HepG2 (cell line): ENCODE results near the gene CCDC158. TPM values are rescaled to one million over a fixed set of nuclear protein-coding genes. Genes with fewer than 3 reads are reported as not detected.

Experiments
- ATAC-seq: fragments of 200-7000 bp; cut with Tn5 transposase; 3 replicates; pipeline ENCODE4 v1.9.1; 2020; ENCODE audit warnings: mild to moderate bottlenecking, moderate library complexity
- BruUV-seq: library from RNA; stranded (reverse); fragments of 400-500 nt; replicated peaks from 2 replicates; lab custom pipeline; 2021; lab: Mats Ljungman, UMichigan
- CTCF ChIA-PET: fragments of 300-600 bp; formaldehyde crosslinking; extraction: SDS; loops from one replicate; lab custom pipeline; 2021; ENCODE audit warnings: low total read pairs, inconsistent platforms, low intra/inter-chr PET ratio; lab: Yijun Ruan, JAX
- POLR2A ChIA-PET: fragments of 350-600 bp; sonication (Branson Sonifier 250); formaldehyde crosslinking; loops from one replicate; lab custom pipeline; 2020; ENCODE audit warnings: antibody characterized with exemption, inconsistent platforms; lab: Yijun Ruan, JAX
- DNase-seq: peaks from one replicate; pipeline ENCODE4 v3.0.0-alpha.2; 2015; ENCODE audit warnings: low spot score
- FAIRE-seq: peaks from 3 replicates; lab custom pipeline; 2011; peaks lifted over from hg19 to GRCh38; lab: Jason Lieb, UNC
- H2AFZ ChIP-seq: one replicate; pipeline ENCODE4 v1.6.1; 2011; ENCODE audit warnings: low read length, inconsistent platforms
- H3K27ac ChIP-seq: fragments of 300-600 bp; 3 replicates; pipeline ENCODE4 v1.8.0; 2011; ENCODE audit warnings: mixed run types, mild to moderate bottlenecking, mixed read lengths, low read length, inconsistent platforms; ENCODE audit not compliant: insufficient read depth; ENCODE audit errors: extremely low read length
- H3K27me3 ChIP-seq, 2 experiments: fragments of 200-600 bp in 1 of 2; 2 replicates in 1 of 2; 3 replicates in 1 of 2; pipeline versions ENCODE4 v1.6.0 to v1.8.0; 2011; ENCODE audit warnings: low read length in 2 of 2, mild to moderate bottlenecking in 2 of 2, moderate library complexity in 2 of 2, inconsistent platforms in 1 of 2; ENCODE audit not compliant: insufficient read depth in 2 of 2, control insufficient read depth in 1 of 2
- H3K36me3 ChIP-seq, 2 experiments: fragments of 200-600 bp in 1 of 2; replicated peaks in 1 of 2; 2 replicates in 1 of 2; 3 replicates in 1 of 2; pipeline versions ENCODE4 v1.5.1 to v1.8.0; 2011; ENCODE audit warnings: low read length in 2 of 2, inconsistent platforms in 1 of 2; ENCODE audit not compliant: insufficient read depth in 2 of 2, control insufficient read depth in 1 of 2
- H3K4me1 ChIP-seq: 2 replicates; pipeline ENCODE4 v1.5.1; 2012; ENCODE audit warnings: low read length, inconsistent platforms; ENCODE audit not compliant: insufficient read depth
- H3K4me2 ChIP-seq: 2 replicates; pipeline ENCODE4 v1.6.0; 2011; ENCODE audit warnings: low read depth, low read length, inconsistent platforms
- H3K4me3 ChIP-seq, 3 experiments: fragments of 200-600 bp in 1 of 3; sonication (generic), shearing (Covaris generic) in 1 of 3; replicated peaks in 1 of 3; 2 replicates each; pipeline ENCODE4 v1.5.1; 2011 to 2016; ENCODE audit warnings: low read length in 3 of 3, inconsistent platforms in 2 of 3, low read depth in 2 of 3, mild to moderate bottlenecking in 2 of 3, control low read depth in 1 of 3, mixed read lengths in 1 of 3; ENCODE audit not compliant: insufficient read depth in 1 of 3
- H3K79me2 ChIP-seq: one replicate; pipeline ENCODE4 v1.6.1; 2011; ENCODE audit warnings: low read length, inconsistent platforms; ENCODE audit not compliant: insufficient read depth
- H3K9ac ChIP-seq: 2 replicates; pipeline ENCODE4 v1.6.0; 2011; ENCODE audit warnings: mild to moderate bottlenecking, low read depth, low read length, inconsistent platforms; ENCODE audit not compliant: insufficient read depth
- H3K9me3 ChIP-seq: 2 replicates; pipeline ENCODE4 v1.5.1; 2012; ENCODE audit warnings: mild to moderate bottlenecking, low read length
- H4K20me1 ChIP-seq: 2 replicates; pipeline ENCODE4 v1.6.0; 2011; ENCODE audit warnings: inconsistent platforms, mild to moderate bottlenecking, low read length, moderate library complexity; ENCODE audit not compliant: insufficient read depth
- IRX3 ChIP-seq: sonication (generic); formaldehyde crosslinking; IDR thresholded peaks from 2 replicates; pipeline ENCODE4 v1.8.1; 2023; ENCODE audit warnings: mild to moderate bottlenecking, low read depth, missing genetic modification reagents, borderline replicate concordance
- KAT8 ChIP-seq: IDR thresholded peaks from 2 replicates; pipeline ENCODE4 v1.6.1; 2016; ENCODE audit warnings: missing genetic modification reagents, missing compliant biosample characterization
- NPAS2 ChIP-seq: sonication (generic); formaldehyde crosslinking; IDR thresholded peaks from 2 replicates; pipeline ENCODE4 v1.8.0; 2022; ENCODE audit warnings: mild to moderate bottlenecking, missing genetic modification reagents, borderline replicate concordance
- RARA ChIP-seq: IDR thresholded peaks from 2 replicates; pipeline ENCODE4 v1.6.1; 2016; ENCODE audit warnings: missing genetic modification reagents, missing compliant biosample characterization
- RARG ChIP-seq: sonication (generic); formaldehyde crosslinking; IDR thresholded peaks from 2 replicates; pipeline ENCODE4 v1.4.0; 2020; ENCODE audit warnings: low read depth, mild to moderate bottlenecking, missing genetic modification reagents
- RFXANK ChIP-seq: IDR thresholded peaks from 2 replicates; pipeline ENCODE4 v1.6.1; 2016
- SAP130 ChIP-seq: IDR thresholded peaks from 2 replicates; pipeline ENCODE4 v1.6.1; 2016; ENCODE audit warnings: low read depth
- TCF7L2 ChIP-seq: IDR thresholded peaks from 2 replicates; pipeline ENCODE4 v1.6.1; 2011; ENCODE audit warnings: mild to moderate bottlenecking, low read depth, low read length, moderate library complexity
- ZNF350 ChIP-seq: sonication (generic); formaldehyde crosslinking; IDR thresholded peaks from 2 replicates; pipeline ENCODE4 v1.4.0; 2020; ENCODE audit warnings: mild to moderate bottlenecking, low read depth, missing genetic modification reagents, borderline replicate concordance
- ZNF562 ChIP-seq: sonication (generic); formaldehyde crosslinking; IDR thresholded peaks from 2 replicates; pipeline ENCODE4 v1.8.0; 2022; ENCODE audit warnings: missing genetic modification reagents, borderline replicate concordance
- ZNF674 ChIP-seq: sonication (generic); formaldehyde crosslinking; IDR thresholded peaks from 2 replicates; pipeline ENCODE4 v1.5.0; 2020; ENCODE audit warnings: low read depth, mild to moderate bottlenecking, missing genetic modification reagents
- WGBS: methylation state at CpG from one replicate; pipeline ENCODE4 v1.1.6; 2017; ENCODE audit warnings: low lambda C conversion rate; 5-methylcytosine and 5-hydroxymethylcytosine counted together
- in situ Hi-C: cut with HindIII; loops from 2 replicates; pipeline ENCODE4 v1.10.0; 2017; ENCODE audit warnings: low pct_unique_long_range_greater_than_20kb; ENCODE audit not compliant: extremely low pct_ligation_motif_present
- intact Hi-C: fragments of 100-400 bp; cut with micrococcal nuclease; formaldehyde crosslinking; loops from one replicate; pipeline ENCODE4 v1.10.0; 2022; ENCODE audit not compliant: unreplicated experiment
- polyA plus RNA-seq, 8 experiments: library from polyadenylated mRNA; depleted of rRNA in 3 of 8; stranded (reverse) in 7 of 8; unstranded in 1 of 8; fragments of >200 nt; fragmentation: Illumina TruSeq in 4 of 8; extraction: Trizol in 4 of 8; gene quantifications; 2 replicates each; pipeline versions ENCODE4 v1.2.1 to v1.2.3, GENCODE V29; 2011 to 2016; ENCODE audit warnings: low read depth in 4 of 8, missing spikeins in 1 of 8, mixed read lengths in 1 of 8; ENCODE audit not compliant: insufficient read depth in 1 of 8
- total RNA-seq, 5 experiments: library from RNA; depleted of rRNA; stranded (reverse); fragments of >200 nt; fragmentation: Illumina TruSeq; extraction: Trizol; gene quantifications; 2 replicates each; pipeline ENCODE4 v1.2.3, GENCODE V29; 2016; ENCODE audit warnings: low read depth in 1 of 5
- TF ChIP-seq, protein P1 (sequence below): sonication (generic); formaldehyde crosslinking; IDR thresholded peaks from 2 replicates; pipeline ENCODE4 v1.5.1; 2020; ENCODE audit warnings: missing genetic modification reagents, mild to moderate bottlenecking, borderline replicate concordance
- TF ChIP-seq, protein P2 (sequence below): sonication (generic); formaldehyde crosslinking; IDR thresholded peaks from 2 replicates; pipeline ENCODE4 v1.8.1; 2023; ENCODE audit warnings: mild to moderate bottlenecking, inconsistent platforms, moderate library complexity, missing genetic modification reagents, borderline replicate concordance

CCDC158 gene
- total and polyA plus RNA-seq, 2 of the 13 experiments (the other 11 are each of a cell fraction or from before 2014, with no cell fraction given): not detected

DNA sequence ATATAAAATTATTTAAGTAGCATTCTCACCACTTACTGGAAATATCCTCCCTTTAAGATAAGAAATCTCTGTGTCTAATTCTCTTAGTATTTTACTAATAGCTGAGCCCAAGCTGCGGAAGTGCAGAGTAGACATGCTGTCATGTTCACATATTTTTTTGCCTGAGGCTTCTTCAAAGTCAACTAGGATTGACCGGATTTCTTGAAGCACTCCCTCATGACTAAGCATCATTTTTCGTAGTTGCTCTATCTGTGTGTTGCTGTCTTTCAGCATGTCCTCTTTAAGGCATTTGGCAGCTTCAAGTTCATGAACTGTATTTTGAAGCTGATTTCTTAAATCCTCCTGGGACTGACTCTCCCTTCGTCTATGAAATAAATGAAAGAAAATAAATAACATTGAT lies 36.9 kb downstream of the CCDC158 start:
- Histone ChIP-seq H3K9ac (no peak overlapping the region), H4K20me1 (no peaks in the 10 kb centered on the region), H3K4me1 (peaks cover 20% of the 10 kb centered on the region), H3K36me3 (no peaks in the 10 kb centered on the region), H3K79me2 (no peaks in the 10 kb centered on the region), H2AFZ (no peak overlapping the region), H3K4me2 (no peak overlapping the region), H3K27me3 (no peaks in the 10 kb centered on the region), H3K27ac (no peak overlapping the region), H3K4me3 (no peak overlapping the region), H3K9me3 (no peaks in the 10 kb centered on the region)
- POLR2A ChIA-PET: no interaction called here
- WGBS: 73% methylated on average over 4 of the region's 4 CpGs
- intact Hi-C loops: no loop called here
- TF ChIP-seq RARA (CRISPR knock-in tag): no peak
- no peak for TF ChIP-seq ZNF674 (CRISPR knock-in tag)
- TF ChIP-seq IRX3 (CRISPR knock-in tag): no peak
- no peak for TF ChIP-seq NPAS2 (CRISPR knock-in tag)
- no peak for TF ChIP-seq RARG
- TF ChIP-seq TCF7L2: no peak
- TF ChIP-seq SAP130 (CRISPR knock-in tag): no peak
- TF ChIP-seq, protein P1, sequence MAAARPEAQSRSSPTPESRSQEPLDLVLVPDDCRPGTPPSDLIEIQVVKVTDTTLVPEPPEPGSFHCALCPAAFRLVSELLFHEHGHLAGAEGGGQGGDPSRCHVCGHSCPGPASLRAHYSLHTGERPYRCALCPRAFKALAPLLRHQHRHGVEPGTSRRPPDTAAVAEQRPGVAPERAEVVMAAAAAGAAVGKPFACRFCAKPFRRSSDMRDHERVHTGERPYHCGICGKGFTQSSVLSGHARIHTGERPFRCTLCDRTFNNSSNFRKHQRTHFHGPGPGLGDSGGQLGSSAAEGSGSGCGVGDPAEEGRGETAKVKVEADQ (CRISPR knock-in tag): no peak
- no peak for TF ChIP-seq ZNF562 (CRISPR knock-in tag)
- no peak for TF ChIP-seq RFXANK (CRISPR knock-in tag)
- TF ChIP-seq, protein P2, sequence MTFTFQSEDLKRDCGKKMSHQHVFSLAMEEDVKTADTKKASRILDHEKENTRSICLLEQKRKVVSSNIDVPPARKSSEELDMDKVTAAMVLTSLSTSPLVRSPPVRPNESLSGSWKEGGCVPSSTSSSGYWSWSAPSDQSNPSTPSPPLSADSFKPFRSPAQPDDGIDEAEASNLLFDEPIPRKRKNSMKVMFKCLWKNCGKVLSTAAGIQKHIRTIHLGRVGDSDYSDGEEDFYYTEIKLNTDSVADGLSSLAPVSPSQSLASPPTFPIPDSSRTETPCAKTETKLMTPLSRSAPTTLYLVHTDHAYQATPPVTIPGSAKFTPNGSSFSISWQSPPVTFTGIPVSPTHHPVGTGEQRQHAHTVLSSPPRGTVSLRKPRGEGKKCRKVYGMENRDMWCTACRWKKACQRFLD: no peak
- no peak for TF ChIP-seq KAT8
- no peak for TF ChIP-seq ZNF350 (CRISPR knock-in tag)
- ATAC-seq (no peak), DNase-seq (no peak), FAIRE-seq (no peak)
- CTCF ChIA-PET: no interaction called here
- in situ Hi-C loops: no loop called here
- no TSS peak for BruUV-seq
